Measurements from ENCODE around the gene GPBAR1. TPM values are rescaled to one million over a fixed set of nuclear protein-coding genes. Genes with fewer than 3 reads are reported as not detected.

The GPBAR1 gene
- total and polyA plus RNA-seq, 2 experiments from 2014 or later: 0.44 TPM; not detected in 1

DNA sequence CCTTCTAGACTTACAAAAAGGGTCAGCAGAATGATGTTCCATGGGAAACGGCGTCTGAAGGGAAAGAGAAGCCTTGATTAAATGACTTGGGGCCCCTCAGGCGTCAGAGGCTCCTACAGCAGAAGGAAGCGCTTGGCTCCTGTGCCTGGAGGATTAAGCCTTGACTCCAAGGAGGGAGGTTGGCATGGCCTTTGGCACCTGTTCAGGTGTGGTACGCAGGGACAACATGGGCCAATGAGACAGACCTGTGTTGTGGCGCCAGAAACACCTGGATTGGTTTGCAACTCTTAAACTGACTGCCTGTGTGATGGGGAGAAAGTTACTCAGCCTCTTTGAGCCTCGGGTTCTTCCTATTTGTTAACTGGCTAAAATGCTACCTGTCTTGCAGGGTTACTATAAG is 17.1 kb downstream of the GPBAR1 start:
- H3K9me2 ChIP-seq (ENCODE audit: insufficient read depth): no peaks in the 10 kb centered on the region
- no peak overlapping the region for H3K27ac Mint-ChIP-seq
- H2AFZ ChIP-seq: no peak overlapping the region
- no peak for TF ChIP-seq ZNF114 (CRISPR knock-in tag; IDR thresholded peaks at IDR 0.05)
- TF ChIP-seq ZNF331 (CRISPR knock-in tag; IDR thresholded peaks at IDR 0.05; ENCODE audit: low read depth): no peak
- no peaks in the 10 kb centered on the region; the same call in 1 of the 2 replicates for H3K4me1 ChIP-seq (ENCODE audit: insufficient read depth)
- no peaks in the 10 kb centered on the region for H4K20me1 ChIP-seq (replicated peaks; ENCODE audit: insufficient read depth)
- H3K27ac ChIP-seq (ENCODE audit: low read depth): no peak overlapping the region
- no peaks in the 10 kb centered on the region for H3F3A ChIP-seq (replicated peaks; ENCODE audit: low read depth)
- H3K27me3 Mint-ChIP-seq (ENCODE audit: insufficient read depth, low read depth, poor library complexity): peaks cover 9% of the 10 kb centered on the region
- no peak overlapping the region for H3K4me2 ChIP-seq
- ATAC-seq (no peak), DNase-seq (ENCODE audit: low spot score) (no peak)
- H3K36me3 ChIP-seq (ENCODE audit: insufficient read depth): peaks cover 10% of the 10 kb centered on the region
- no peaks in the 10 kb centered on the region for H3K9me3 Mint-ChIP-seq
- peaks cover 2% of the 10 kb centered on the region; the same call in 1 of the 3 replicates for H3K4me1 Mint-ChIP-seq
- H3K36me3 Mint-ChIP-seq (ENCODE audit: low read depth): peaks cover 30% of the 10 kb centered on the region
- no peak overlapping the region for H3K4me3 ChIP-seq
- H3K4me3 Mint-ChIP-seq: no peak overlapping the region
- no peaks in the 10 kb centered on the region for H3K27me3 ChIP-seq (ENCODE audit: insufficient read depth)
- H3K79me2 ChIP-seq (replicated peaks; ENCODE audit: insufficient read depth): no peaks in the 10 kb centered on the region

DNA sequence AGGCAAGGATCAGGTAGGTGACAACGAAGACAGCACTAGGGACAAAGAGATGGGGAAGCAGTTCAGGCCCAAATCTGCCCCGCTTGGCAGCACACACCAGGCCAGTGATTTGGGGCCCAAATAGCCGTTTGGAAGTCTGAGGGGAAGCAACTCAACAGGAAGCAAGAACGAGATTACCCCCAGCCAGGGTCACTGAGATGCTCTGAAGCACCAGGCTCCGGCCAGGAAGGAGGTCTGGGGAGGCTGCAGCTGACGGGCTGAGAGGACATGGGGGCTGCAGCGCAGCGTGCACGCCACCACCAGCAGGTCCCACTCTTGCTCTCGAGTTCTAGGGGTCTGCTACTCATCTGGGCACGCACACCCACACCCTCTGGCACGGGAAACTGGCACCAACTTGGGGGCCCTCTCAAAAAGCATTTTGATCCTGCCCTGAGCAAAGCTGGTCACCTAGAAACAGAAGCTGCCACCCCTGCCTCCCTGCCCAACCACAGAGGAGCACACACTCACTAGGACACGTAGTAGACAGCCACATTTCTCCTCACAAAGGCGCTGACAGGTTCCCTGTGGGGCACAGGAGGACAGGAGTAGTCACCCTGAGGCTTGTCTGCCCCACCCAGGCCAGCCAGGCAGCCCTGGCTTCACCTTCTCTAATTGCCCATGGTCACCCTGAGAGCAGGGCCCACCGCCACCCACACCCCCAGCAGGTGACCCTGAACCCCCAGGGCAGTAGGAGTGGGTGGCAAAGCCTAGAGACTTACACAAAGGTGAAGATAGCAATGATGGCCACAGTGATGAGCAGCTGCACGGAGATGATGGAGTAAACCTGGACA is 17.9 kb downstream of the GPBAR1 start:
- no peaks in the 10 kb centered on the region for H3K79me2 ChIP-seq (replicated peaks; ENCODE audit: insufficient read depth)
- Mint-ChIP-seq H3K27me3 (ENCODE audit: insufficient read depth, low read depth, poor library complexity) (peaks cover 7% of the 10 kb centered on the region), H3K36me3 (ENCODE audit: low read depth) (peaks cover 28% of the 10 kb centered on the region)
- TF ChIP-seq CREB1 (CRISPR knock-in tag; IDR thresholded peaks at IDR 0.05; ENCODE audit: low read depth) (no peak), EZH2 (IDR thresholded peaks at IDR 0.05; ENCODE audit: low read depth, unreplicated experiment) (no peak), ZNF114 (CRISPR knock-in tag; IDR thresholded peaks at IDR 0.05) (no peak), ZNF331 (CRISPR knock-in tag; IDR thresholded peaks at IDR 0.05; ENCODE audit: low read depth) (no peak), REST (IDR thresholded peaks at IDR 0.05; ENCODE audit: unreplicated experiment) (no peak), JUNB (IDR thresholded peaks at IDR 0.05; ENCODE audit: unreplicated experiment) (no peak), NANOG (IDR thresholded peaks at IDR 0.05; ENCODE audit: borderline replicate concordance) (no peak), EZH2phosphoT487 (IDR thresholded peaks at IDR 0.05; ENCODE audit: unreplicated experiment) (no peak)
- TF ChIP-seq, protein P1, sequence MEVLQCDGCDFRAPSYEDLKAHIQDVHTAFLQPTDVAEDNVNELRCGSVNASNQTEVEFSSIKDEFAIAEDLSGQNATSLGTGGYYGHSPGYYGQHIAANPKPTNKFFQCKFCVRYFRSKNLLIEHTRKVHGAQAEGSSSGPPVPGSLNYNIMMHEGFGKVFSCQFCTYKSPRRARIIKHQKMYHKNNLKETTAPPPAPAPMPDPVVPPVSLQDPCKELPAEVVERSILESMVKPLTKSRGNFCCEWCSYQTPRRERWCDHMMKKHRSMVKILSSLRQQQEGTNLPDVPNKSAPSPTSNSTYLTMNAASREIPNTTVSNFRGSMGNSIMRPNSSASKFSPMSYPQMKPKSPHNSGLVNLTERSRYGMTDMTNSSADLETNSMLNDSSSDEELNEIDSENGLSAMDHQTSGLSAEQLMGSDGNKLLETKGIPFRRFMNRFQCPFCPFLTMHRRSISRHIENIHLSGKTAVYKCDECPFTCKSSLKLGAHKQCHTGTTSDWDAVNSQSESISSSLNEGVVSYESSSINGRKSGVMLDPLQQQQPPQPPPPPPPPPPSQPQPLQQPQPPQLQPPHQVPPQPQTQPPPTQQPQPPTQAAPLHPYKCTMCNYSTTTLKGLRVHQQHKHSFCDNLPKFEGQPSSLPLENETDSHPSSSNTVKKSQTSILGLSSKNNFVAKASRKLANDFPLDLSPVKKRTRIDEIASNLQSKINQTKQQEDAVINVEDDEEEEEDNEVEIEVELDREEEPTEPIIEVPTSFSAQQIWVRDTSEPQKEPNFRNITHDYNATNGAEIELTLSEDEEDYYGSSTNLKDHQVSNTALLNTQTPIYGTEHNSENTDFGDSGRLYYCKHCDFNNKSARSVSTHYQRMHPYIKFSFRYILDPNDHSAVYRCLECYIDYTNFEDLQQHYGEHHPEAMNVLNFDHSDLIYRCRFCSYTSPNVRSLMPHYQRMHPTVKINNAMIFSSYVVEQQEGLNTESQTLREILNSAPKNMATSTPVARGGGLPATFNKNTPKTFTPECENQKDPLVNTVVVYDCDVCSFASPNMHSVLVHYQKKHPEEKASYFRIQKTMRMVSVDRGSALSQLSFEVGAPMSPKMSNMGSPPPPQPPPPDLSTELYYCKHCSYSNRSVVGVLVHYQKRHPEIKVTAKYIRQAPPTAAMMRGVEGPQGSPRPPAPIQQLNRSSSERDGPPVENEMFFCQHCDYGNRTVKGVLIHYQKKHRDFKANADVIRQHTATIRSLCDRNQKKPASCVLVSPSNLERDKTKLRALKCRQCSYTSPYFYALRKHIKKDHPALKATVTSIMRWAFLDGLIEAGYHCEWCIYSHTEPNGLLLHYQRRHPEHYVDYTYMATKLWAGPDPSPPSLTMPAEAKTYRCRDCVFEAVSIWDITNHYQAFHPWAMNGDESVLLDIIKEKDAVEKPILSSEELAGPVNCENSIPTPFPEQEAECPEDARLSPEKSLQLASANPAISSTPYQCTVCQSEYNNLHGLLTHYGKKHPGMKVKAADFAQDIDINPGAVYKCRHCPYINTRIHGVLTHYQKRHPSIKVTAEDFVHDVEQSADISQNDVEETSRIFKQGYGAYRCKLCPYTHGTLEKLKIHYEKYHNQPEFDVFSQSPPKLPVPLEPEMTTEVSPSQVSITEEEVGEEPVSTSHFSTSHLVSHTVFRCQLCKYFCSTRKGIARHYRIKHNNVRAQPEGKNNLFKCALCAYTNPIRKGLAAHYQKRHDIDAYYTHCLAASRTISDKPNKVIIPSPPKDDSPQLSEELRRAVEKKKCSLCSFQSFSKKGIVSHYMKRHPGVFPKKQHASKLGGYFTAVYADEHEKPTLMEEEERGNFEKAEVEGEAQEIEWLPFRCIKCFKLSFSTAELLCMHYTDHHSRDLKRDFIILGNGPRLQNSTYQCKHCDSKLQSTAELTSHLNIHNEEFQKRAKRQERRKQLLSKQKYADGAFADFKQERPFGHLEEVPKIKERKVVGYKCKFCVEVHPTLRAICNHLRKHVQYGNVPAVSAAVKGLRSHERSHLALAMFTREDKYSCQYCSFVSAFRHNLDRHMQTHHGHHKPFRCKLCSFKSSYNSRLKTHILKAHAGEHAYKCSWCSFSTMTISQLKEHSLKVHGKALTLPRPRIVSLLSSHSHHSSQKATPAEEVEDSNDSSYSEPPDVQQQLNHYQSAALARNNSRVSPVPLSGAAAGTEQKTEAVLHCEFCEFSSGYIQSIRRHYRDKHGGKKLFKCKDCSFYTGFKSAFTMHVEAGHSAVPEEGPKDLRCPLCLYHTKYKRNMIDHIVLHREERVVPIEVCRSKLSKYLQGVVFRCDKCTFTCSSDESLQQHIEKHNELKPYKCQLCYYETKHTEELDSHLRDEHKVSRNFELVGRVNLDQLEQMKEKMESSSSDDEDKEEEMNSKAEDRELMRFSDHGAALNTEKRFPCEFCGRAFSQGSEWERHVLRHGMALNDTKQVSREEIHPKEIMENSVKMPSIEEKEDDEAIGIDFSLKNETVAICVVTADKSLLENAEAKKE (CRISPR knock-in tag; IDR thresholded peaks at IDR 0.05): no peak
- TF ChIP-seq, protein P2, sequence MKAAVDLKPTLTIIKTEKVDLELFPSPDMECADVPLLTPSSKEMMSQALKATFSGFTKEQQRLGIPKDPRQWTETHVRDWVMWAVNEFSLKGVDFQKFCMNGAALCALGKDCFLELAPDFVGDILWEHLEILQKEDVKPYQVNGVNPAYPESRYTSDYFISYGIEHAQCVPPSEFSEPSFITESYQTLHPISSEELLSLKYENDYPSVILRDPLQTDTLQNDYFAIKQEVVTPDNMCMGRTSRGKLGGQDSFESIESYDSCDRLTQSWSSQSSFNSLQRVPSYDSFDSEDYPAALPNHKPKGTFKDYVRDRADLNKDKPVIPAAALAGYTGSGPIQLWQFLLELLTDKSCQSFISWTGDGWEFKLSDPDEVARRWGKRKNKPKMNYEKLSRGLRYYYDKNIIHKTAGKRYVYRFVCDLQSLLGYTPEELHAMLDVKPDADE (IDR thresholded peaks at IDR 0.05): no peak

More for the DNA sequence above, 17.9 kb downstream of the GPBAR1 start:
- Histone ChIP-seq H3K4me3 (no peak overlapping the region), H3K36me3 (ENCODE audit: insufficient read depth) (peaks cover 10% of the 10 kb centered on the region), H3K27ac (ENCODE audit: low read depth) (no peak overlapping the region), H3K4me1 (ENCODE audit: insufficient read depth) (no peaks in the 10 kb centered on the region), H3F3A (replicated peaks; ENCODE audit: low read depth) (no peaks in the 10 kb centered on the region), H4K20me1 (replicated peaks; ENCODE audit: insufficient read depth) (no peaks in the 10 kb centered on the region), H3K9me2 (ENCODE audit: insufficient read depth) (no peaks in the 10 kb centered on the region), H3K4me2 (no peak overlapping the region), H3K27me3 (ENCODE audit: insufficient read depth) (no peaks in the 10 kb centered on the region), H2AFZ (no peak overlapping the region)
- ATAC-seq (no peak), DNase-seq (ENCODE audit: low spot score) (no peak)
- peaks cover 2% of the 10 kb centered on the region; the same call in 1 of the 3 replicates for H3K4me1 Mint-ChIP-seq
- H3K9me3 Mint-ChIP-seq: no peaks in the 10 kb centered on the region
- no peak overlapping the region for H3K4me3 Mint-ChIP-seq
- no peak overlapping the region for H3K27ac Mint-ChIP-seq
